ENCODE results near the gene TRIM66. TPM values are rescaled to one million over a fixed set of nuclear protein-coding genes. Genes with fewer than 3 reads are reported as not detected.

The TRIM66 gene
- total RNA-seq, 1 experiment from 2014 or later = 2.1 TPM

- Mint-ChIP-seq H3K27me3 (ENCODE audit: low read depth) (no peaks in the 10 kb centered on the region; the same call in 1 of the 2 replicates), H3K4me1 (peaks cover 32 to 41% of the 10 kb centered on the region in 2 experiments), H3K27ac (0 out of 7 replicates have a peak overlapping the region, but pooled peaks of 1 of the 3 experiments have one; percentile 17), H3K4me3 (no peak overlapping the region), H3K36me3 (ENCODE audit: insufficient read depth in 1 of 3, low read depth in 3 of 3) (peaks cover 43 to 85% (median 70%) of the 10 kb centered on the region in 3 experiments; a peak in 6 of 7 replicates), H3K9me3 (no peaks in the 10 kb centered on the region; a peak in 1 of 5 replicates)
- H3K9me3 ChIP-seq (ENCODE audit: control insufficient read depth, low read depth, low read length) = no peaks in the 10 kb centered on the region
- H2AFZ ChIP-seq (ENCODE audit: low read length) = no peak overlapping the region
- no peak for DNase-seq
- no peak overlapping the region for H2BK120ac ChIP-seq (ENCODE audit: low read depth, low read length, poor library complexity, severe bottlenecking)
- peaks cover 4% of the 10 kb centered on the region for H3K23me2 ChIP-seq (ENCODE audit: insufficient read length, low read depth, low read length, poor library complexity, severe bottlenecking)
- H3K4me1 ChIP-seq (ENCODE audit: insufficient read depth, low read length) = peaks cover 3% of the 10 kb centered on the region; the same call in 1 of the 2 replicates
- no peaks in the 10 kb centered on the region for H4K20me1 ChIP-seq (ENCODE audit: control insufficient read depth, insufficient read depth, insufficient read length)
- no peak overlapping the region for H3K56ac ChIP-seq (ENCODE audit: insufficient read length, low read depth, low read length)
- no peak overlapping the region for H3K14ac ChIP-seq (ENCODE audit: insufficient read depth, low read length)
- no peak overlapping the region for H3K9ac ChIP-seq (ENCODE audit: extremely low read depth, insufficient read length, low read length)
- no peaks in the 10 kb centered on the region for H3K27me3 ChIP-seq (ENCODE audit: insufficient read depth, low read length)
- no CpG with 5 or more reads among the region's 6 CpGs for WGBS (ENCODE audit: extremely low coverage, insufficient read length, low lambda C conversion rate)
- no peak overlapping the region for H3K18ac ChIP-seq (ENCODE audit: insufficient read length, low read depth, low read length)
- H3K79me2 ChIP-seq (ENCODE audit: insufficient read depth, low read length) = no peaks in the 10 kb centered on the region; the same call in 1 of the 2 replicates
- H3T11ph ChIP-seq (ENCODE audit: low read length) = no peak overlapping the region
- no peak for TF ChIP-seq CTCF (conservative IDR thresholded peaks at IDR 0.05)
- H4K91ac ChIP-seq (ENCODE audit: insufficient read length, low read depth, low read length) = no peak overlapping the region
- H3K23ac ChIP-seq (ENCODE audit: insufficient read length, low read depth, low read length) = no peak overlapping the region
- H3K27ac ChIP-seq (ENCODE audit: insufficient read length, low read depth, low read length) = no peak overlapping the region
- no peak overlapping the region for H2BK15ac ChIP-seq (ENCODE audit: low read depth, low read length)
- no peak overlapping the region for H2BK5ac ChIP-seq (ENCODE audit: insufficient read length, low read length)
- H4K8ac ChIP-seq (replicated peaks; ENCODE audit: insufficient read length, low read depth, low read length) = no peak overlapping the region
- no peaks in the 10 kb centered on the region for H3K79me1 ChIP-seq (ENCODE audit: insufficient read depth, low read depth, low read length, poor library complexity, severe bottlenecking)
- no peak overlapping the region for H2BK12ac ChIP-seq (ENCODE audit: insufficient read length, low read depth, low read length)
- no peak overlapping the region for H3K4me2 ChIP-seq (ENCODE audit: insufficient read depth, insufficient read length, low read length)
- H4K5ac ChIP-seq (ENCODE audit: insufficient read length, low read depth, low read length) = no peak overlapping the region
- H3K4ac ChIP-seq (ENCODE audit: low read depth, low read length) = no peak overlapping the region
- no peak overlapping the region for H2BK20ac ChIP-seq (ENCODE audit: low read depth, low read length, poor library complexity, severe bottlenecking)
- no peak overlapping the region for H2AK5ac ChIP-seq (ENCODE audit: insufficient read length, low read length)
Measured at GRCh38 chr11:8693010-8693551, 10.6 kb upstream of the TRIM66 start.
